ENCODE results near the gene SGCD.
"Not testable (repeated sequence)": the region's sequence is repeated elsewhere in the genome, so short reads cannot be mapped to it uniquely, and the experiment has no call there.

The SGCD gene

DNA sequence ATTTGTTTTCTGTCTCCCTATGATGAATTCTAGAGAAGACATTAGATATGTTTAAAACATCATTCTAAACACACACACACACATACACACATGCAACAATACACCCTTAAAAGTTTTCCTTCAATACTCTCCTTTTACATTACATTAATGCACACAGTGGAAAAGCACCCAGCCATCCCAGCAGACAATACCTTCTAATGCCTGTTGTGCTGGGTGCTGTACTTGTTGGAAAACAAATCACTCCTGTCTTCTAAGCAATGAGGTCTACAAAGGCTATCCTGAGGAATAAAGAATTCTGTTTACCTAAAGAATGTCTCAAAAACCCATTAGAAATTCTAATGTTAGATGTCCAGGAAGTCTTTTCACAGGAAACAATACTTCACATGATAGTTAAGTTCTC lies 264.0 kb downstream of the SGCD start:
- no peak overlapping the region for H3K4me3 Mint-ChIP-seq
- no peak for DNase-seq
- no peaks in the 10 kb centered on the region for H3K36me3 Mint-ChIP-seq (ENCODE audit: low read depth)
- no peak overlapping the region for H3K27ac Mint-ChIP-seq
- no peaks in the 10 kb centered on the region for H3K9me3 Mint-ChIP-seq
- H3K27me3 Mint-ChIP-seq = peaks cover 42% of the 10 kb centered on the region
- H3K4me1 Mint-ChIP-seq (ENCODE audit: low read depth) = no peaks in the 10 kb centered on the region

GRCh38 chr5:156591631-156592030 lies 264.7 kb downstream of the SGCD start:
- no peak overlapping the region for H3K4me3 Mint-ChIP-seq
- no peaks in the 10 kb centered on the region for H3K4me1 Mint-ChIP-seq (ENCODE audit: low read depth)
- no peak for DNase-seq
- H3K27me3 Mint-ChIP-seq = peaks cover 39% of the 10 kb centered on the region
- no peaks in the 10 kb centered on the region for H3K36me3 Mint-ChIP-seq (ENCODE audit: low read depth)
- H3K27ac Mint-ChIP-seq = no peak overlapping the region
- H3K9me3 Mint-ChIP-seq = no peaks in the 10 kb centered on the region

- no peak overlapping the region for H3K4me3 Mint-ChIP-seq
- no peaks in the 10 kb centered on the region for H3K4me1 Mint-ChIP-seq (ENCODE audit: low read depth)
- H3K36me3 Mint-ChIP-seq (ENCODE audit: low read depth) = no peaks in the 10 kb centered on the region
- H3K9me3 Mint-ChIP-seq = no peaks in the 10 kb centered on the region
- DNase-seq = no peak
- peaks cover 34% of the 10 kb centered on the region for H3K27me3 Mint-ChIP-seq
- H3K27ac Mint-ChIP-seq = no peak overlapping the region
Observed at GRCh38 chr5:156593546-156593945, 266.6 kb downstream of the SGCD start.

DNA sequence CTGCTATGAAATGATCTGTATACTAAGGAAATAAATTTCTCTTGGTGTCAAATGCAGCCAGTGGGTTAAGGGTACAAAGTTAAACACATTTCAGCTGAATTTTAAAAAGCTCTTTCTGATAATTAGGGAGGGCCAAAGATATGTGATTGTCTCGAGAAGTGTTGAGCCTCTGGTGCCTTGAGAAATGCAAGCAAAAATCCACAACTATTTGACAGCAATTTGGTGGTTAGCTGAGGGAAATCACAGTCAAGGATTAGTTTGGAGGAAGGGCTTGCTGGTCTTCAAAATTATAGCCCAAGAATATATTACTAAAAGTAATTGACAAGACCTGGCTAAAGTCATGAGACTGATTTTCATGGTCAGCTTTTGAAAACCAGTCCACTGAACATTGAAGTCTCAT lies 267.4 kb downstream of the SGCD start:
- Mint-ChIP-seq H3K27me3 (peaks cover 32% of the 10 kb centered on the region), H3K4me1 (ENCODE audit: low read depth) (no peaks in the 10 kb centered on the region), H3K9me3 (no peaks in the 10 kb centered on the region), H3K27ac (no peak overlapping the region), H3K36me3 (ENCODE audit: low read depth) (no peaks in the 10 kb centered on the region), H3K4me3 (no peak overlapping the region)
- no peak for DNase-seq

DNA sequence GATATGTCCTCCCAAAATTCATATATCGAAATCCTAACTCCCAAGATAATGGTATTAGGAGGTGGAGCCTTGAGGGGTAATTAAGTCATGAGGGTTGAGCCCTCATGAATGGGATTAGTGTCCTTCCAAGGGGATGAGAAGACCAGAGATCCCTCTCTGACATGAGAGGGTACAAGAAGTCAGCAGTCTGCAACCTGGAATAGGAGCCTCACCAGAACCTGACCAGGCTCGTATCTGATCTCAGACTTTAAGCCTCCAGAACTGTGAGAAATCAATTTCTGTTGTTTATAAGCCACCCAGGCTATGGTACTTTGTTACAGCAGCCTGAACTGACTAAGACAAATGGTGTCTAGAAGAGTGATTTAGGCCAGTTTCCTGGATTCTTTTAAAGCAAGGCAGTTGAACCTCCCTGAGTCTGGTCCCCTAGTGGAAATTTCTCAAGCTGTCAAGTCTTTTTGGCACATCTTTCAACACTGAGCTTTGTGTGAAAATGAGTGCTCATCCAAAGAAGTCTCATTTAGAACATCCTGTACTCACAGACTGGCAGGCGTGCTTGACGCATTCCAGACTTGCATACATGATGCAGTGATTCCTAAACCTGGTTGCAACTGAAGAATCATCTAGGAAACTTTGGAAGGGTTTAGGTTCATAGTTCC lies 268.3 kb downstream of the SGCD start:
- H3K27me3 Mint-ChIP-seq = peaks cover 27% of the 10 kb centered on the region
- no peak for DNase-seq
- H3K27ac Mint-ChIP-seq = no peak overlapping the region
- H3K4me3 Mint-ChIP-seq = no peak overlapping the region
- H3K4me1 Mint-ChIP-seq (ENCODE audit: low read depth) = no peaks in the 10 kb centered on the region
- no peaks in the 10 kb centered on the region for H3K36me3 Mint-ChIP-seq (ENCODE audit: low read depth)
- no peaks in the 10 kb centered on the region for H3K9me3 Mint-ChIP-seq

DNA sequence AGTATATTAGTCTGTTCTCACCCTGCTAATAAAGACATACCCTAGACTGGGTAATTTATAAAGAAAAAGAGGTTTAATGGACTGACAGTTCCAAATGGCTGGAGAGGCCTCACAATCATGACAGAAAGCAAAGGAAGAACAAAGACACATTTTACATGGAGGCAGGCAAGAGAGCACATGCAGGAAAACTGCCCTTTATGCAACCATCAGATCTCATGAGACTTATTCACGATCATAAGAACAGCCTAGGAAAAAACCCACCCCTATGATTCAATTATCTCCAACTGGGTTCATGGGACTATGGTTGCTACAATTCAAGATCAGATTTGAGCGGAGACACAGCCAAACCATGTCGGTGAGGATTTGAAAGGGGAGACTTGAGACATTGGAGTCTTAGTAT lies 270.3 kb downstream of the SGCD start:
- H3K9me3 Mint-ChIP-seq = peaks cover 7% of the 10 kb centered on the region
- H3K27me3 Mint-ChIP-seq = peaks cover 17% of the 10 kb centered on the region
- no peaks in the 10 kb centered on the region for H3K4me1 Mint-ChIP-seq (ENCODE audit: low read depth)
- H3K36me3 Mint-ChIP-seq (ENCODE audit: low read depth) = no peaks in the 10 kb centered on the region
- no peak for DNase-seq
- no peak overlapping the region for H3K27ac Mint-ChIP-seq
- no peak overlapping the region for H3K4me3 Mint-ChIP-seq

- no peak overlapping the region for H3K4me3 Mint-ChIP-seq
Observed at GRCh38 chr5:156598964-156599363, 272.0 kb downstream of the SGCD start.

DNA sequence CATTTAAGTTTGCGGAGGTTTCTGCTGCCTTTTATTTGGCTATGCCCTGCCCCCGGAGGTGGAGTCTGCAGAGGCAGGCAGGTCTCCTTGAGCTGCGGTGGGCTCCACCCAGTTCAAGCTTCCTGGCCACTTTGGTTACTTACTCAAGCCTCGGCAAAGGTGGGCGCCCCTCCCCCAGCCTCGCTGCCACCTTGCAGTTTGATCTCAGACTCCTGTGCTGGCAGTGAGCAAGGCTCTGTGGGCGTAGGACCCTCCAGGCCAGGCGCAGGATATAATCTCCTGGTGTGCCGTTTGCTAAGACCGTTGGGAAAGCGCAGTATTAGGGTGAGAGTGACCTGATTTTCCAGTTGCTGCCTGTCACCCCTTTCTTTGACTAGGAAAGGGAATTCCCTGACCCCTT lies 283.6 kb downstream of the SGCD start:
- not testable (repeated sequence) for H3K27me3 Mint-ChIP-seq; H3K36me3 Mint-ChIP-seq (ENCODE audit: low read depth); DNase-seq; H3K27ac Mint-ChIP-seq; H3K4me1 Mint-ChIP-seq (ENCODE audit: low read depth); H3K4me3 Mint-ChIP-seq
- H3K9me3 Mint-ChIP-seq = peaks cover 18% of the 10 kb centered on the region

More at GRCh38 chr5:156598964-156599363, 272.0 kb downstream of the SGCD start:
- H3K9me3 Mint-ChIP-seq = peaks cover 18% of the 10 kb centered on the region
- DNase-seq = no peak
- H3K36me3 Mint-ChIP-seq (ENCODE audit: low read depth) = no peaks in the 10 kb centered on the region
- H3K27me3 Mint-ChIP-seq = peaks cover 7% of the 10 kb centered on the region
- H3K27ac Mint-ChIP-seq = no peak overlapping the region
- no peaks in the 10 kb centered on the region for H3K4me1 Mint-ChIP-seq (ENCODE audit: low read depth)

DNA sequence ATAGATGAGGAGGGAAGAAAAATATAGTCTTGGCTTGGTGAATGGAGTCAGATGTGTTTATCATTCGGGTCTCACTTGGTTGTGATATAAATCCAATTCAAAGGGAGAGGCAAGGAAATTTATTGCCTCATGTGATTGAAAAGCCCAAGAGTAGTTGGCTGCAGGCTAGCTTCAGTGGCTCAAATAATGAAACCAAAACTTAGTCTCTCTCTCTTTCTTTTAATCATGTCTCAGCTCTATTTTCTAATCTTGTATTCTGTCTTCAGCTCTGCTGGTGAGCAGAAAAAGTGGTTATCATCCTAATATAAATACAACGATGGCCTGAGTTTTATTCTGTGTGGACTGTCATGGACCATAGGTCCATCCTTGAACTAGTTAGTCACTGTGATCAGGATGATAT lies 288.9 kb downstream of the SGCD start:
- Mint-ChIP-seq H3K9me3 (peaks cover 15% of the 10 kb centered on the region), H3K27ac (no peak overlapping the region), H3K4me1 (ENCODE audit: low read depth) (no peaks in the 10 kb centered on the region), H3K36me3 (ENCODE audit: low read depth) (no peaks in the 10 kb centered on the region), H3K4me3 (no peak overlapping the region), H3K27me3 (peaks cover 10% of the 10 kb centered on the region)
- DNase-seq = no peak

GRCh38 chr5:156617426-156617825 lies 290.5 kb downstream of the SGCD start:
- peaks cover 10% of the 10 kb centered on the region for H3K27me3 Mint-ChIP-seq
- H3K4me1 Mint-ChIP-seq (ENCODE audit: low read depth) = no peaks in the 10 kb centered on the region
- H3K9me3 Mint-ChIP-seq = peaks cover under 1% of the 10 kb centered on the region
- H3K4me3 Mint-ChIP-seq = no peak overlapping the region
- no peak overlapping the region for H3K27ac Mint-ChIP-seq
- H3K36me3 Mint-ChIP-seq (ENCODE audit: low read depth) = no peaks in the 10 kb centered on the region
- DNase-seq = no peak

DNA sequence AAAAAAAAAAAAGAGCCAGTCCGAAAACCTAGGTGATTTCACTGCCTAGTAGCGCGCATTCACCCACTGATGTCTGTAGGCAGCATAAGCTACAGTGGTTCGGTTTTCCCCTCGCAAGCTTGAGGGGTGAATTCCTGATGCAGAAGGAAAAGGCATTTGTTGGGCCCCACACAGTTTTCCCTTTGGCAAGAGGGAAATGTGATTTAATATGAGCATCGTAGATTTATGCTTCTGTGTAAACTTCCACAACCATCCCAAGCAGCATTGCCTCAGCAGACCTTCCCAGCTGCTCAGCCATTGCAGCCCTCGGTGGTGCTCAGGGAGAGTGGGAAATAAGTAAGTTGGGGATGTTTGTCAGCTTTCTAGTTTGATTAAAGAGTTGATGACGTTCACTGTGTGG lies 291.6 kb downstream of the SGCD start:
- no peaks in the 10 kb centered on the region for H3K36me3 Mint-ChIP-seq (ENCODE audit: low read depth)
- no peak for DNase-seq
- H3K27ac Mint-ChIP-seq = no peak overlapping the region
- H3K9me3 Mint-ChIP-seq = no peaks in the 10 kb centered on the region
- H3K27me3 Mint-ChIP-seq = peaks cover 10% of the 10 kb centered on the region
- no peak overlapping the region for H3K4me3 Mint-ChIP-seq
- H3K4me1 Mint-ChIP-seq (ENCODE audit: low read depth) = no peaks in the 10 kb centered on the region

DNA sequence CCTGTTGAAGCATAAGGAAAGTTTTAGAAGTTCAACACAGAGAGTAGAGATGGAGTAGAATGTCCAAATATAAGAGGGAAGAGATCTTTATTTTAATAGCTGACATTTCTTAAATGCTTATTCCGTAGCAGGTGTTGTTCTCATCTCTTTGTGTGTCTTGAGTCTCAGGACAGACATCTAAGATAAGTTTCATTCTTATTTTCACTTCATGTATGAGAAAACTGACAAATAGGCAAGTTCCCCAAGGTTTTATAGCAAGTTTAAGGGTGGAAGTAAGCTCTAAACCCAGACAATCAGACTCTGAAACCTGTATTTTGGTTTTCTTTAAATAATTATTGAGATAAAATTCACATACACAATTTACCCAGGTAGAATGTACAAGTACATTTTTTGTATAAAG lies 294.8 kb downstream of the SGCD start:
- DNase-seq = no peak
- Mint-ChIP-seq H3K27me3 (peaks cover 10% of the 10 kb centered on the region), H3K4me1 (ENCODE audit: low read depth) (no peaks in the 10 kb centered on the region), H3K27ac (no peak overlapping the region), H3K4me3 (no peak overlapping the region), H3K9me3 (no peaks in the 10 kb centered on the region), H3K36me3 (ENCODE audit: low read depth) (no peaks in the 10 kb centered on the region)

DNA sequence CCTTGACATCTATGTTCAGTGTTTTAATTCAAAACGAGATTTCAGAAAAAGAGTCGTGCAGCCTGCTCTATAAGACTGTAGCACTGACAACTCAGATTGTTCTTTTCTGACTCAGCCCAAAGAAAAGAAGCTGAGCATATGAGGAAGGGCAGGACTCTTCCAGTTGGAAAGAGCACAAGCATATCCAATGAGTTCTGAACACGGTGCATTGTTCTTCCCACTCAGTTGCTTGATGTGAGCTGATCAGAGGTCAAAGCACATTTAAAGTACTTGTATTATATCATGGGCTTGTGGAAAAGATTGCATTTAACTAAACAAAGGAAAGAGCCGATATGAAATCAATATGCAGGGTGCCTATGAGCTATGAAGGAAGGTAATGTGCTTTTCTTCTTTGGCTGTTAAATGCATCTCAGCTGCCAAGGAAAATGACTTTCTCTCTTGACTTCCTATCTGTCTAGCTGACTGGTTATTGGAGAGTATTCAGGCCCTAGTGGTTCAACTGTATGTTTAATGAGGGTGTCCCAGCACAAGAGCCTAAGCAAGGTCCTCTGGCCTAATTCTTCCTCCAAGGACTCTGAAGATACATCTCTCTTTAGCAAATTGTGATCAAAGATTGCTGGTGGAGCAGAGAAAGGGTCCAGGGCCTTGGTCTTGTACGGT lies 296.5 kb downstream of the SGCD start:
- peaks cover 2% of the 10 kb centered on the region for H3K4me1 Mint-ChIP-seq (ENCODE audit: low read depth)
- no peaks in the 10 kb centered on the region for H3K36me3 Mint-ChIP-seq (ENCODE audit: low read depth)
- no peak for DNase-seq
- no peaks in the 10 kb centered on the region for H3K9me3 Mint-ChIP-seq
- H3K4me3 Mint-ChIP-seq = no peak overlapping the region
- no peak overlapping the region for H3K27ac Mint-ChIP-seq
- H3K27me3 Mint-ChIP-seq = peaks cover 3% of the 10 kb centered on the region

DNA sequence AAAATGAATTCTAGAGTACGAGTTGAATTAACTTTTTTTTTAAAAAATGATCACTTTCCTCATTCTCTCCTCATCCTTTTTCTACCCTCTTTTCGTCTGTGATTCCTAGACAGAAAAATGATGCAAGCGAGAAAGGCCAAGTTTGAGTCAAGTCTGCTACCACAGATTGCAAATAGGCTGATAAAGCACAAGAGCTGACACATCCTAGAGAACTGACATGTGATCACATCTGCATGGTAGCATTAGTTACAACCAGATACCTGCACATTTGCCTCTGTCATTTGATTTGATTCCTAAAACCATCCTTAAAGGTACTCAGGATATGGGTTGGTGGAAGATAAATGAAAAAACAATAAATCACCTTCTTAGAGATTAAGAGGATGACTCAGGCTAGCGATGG lies 297.7 kb downstream of the SGCD start:
- Mint-ChIP-seq H3K4me1 (ENCODE audit: low read depth) (peaks cover 2% of the 10 kb centered on the region), H3K27ac (no peak overlapping the region), H3K36me3 (ENCODE audit: low read depth) (no peaks in the 10 kb centered on the region), H3K27me3 (peaks cover 3% of the 10 kb centered on the region), H3K4me3 (no peak overlapping the region), H3K9me3 (no peaks in the 10 kb centered on the region)
- DNase-seq = no peak

GRCh38 chr5:156628421-156628820 lies 301.5 kb downstream of the SGCD start:
- Mint-ChIP-seq H3K9me3 (no peaks in the 10 kb centered on the region), H3K27ac (no peak overlapping the region), H3K4me1 (ENCODE audit: low read depth) (peaks cover 2% of the 10 kb centered on the region), H3K27me3 (no peaks in the 10 kb centered on the region), H3K4me3 (no peak overlapping the region), H3K36me3 (ENCODE audit: low read depth) (no peaks in the 10 kb centered on the region)
- DNase-seq = no peak
